ENCODE results near the gene SH3BGR. TPM values are rescaled to one million over a fixed set of nuclear protein-coding genes. Genes with fewer than 3 reads are reported as not detected.

SH3BGR gene
- total RNA-seq, 1 experiment from 2014 or later, result 2.9 TPM

GRCh38 chr21:39430457-39430856, 21.3 kb upstream of the SH3BGR start:
- Histone ChIP-seq H3K4me3 (ENCODE audit: low read depth, low read length, poor library complexity, severe bottlenecking) (no peak overlapping the region), H3K9me3 (ENCODE audit: low read depth, low read length, poor library complexity, severe bottlenecking) (no peaks in the 10 kb centered on the region), H3K27ac (ENCODE audit: low read depth, low read length, poor library complexity, severe bottlenecking) (no peak overlapping the region), H3K4me1 (ENCODE audit: insufficient read depth, low read length, poor library complexity, severe bottlenecking) (no peaks in the 10 kb centered on the region), H3K27me3 (replicated peaks; ENCODE audit: insufficient read depth, low read depth, low read length, poor library complexity) (no peaks in the 10 kb centered on the region), H3K36me3 (ENCODE audit: insufficient read depth, low read length, poor library complexity, severe bottlenecking) (no peaks in the 10 kb centered on the region)
- ChIA-PET POLR2A (ENCODE audit: low non-redundant PET) (no interaction called here), CTCF (no interaction called here)
- TF ChIP-seq CTCF (conservative IDR thresholded peaks at IDR 0.05; ENCODE audit: low read depth, low read length), result no peak
- TF ChIP-seq EZH2 (IDR thresholded peaks at IDR 0.05; ENCODE audit: borderline replicate concordance, low read depth, low read length, poor library complexity, severe bottlenecking), result no peak
- intact Hi-C loops (cut with micrococcal nuclease; ENCODE audit: unreplicated experiment), result no loop called here
- no TSS peak for BruUV-seq (replicated peaks)
- no peak for DNase-seq (ENCODE audit: low spot score)

- no peaks in the 10 kb centered on the region for H3K27me3 ChIP-seq (replicated peaks; ENCODE audit: insufficient read depth, low read depth, low read length, poor library complexity)
- ChIA-PET POLR2A (ENCODE audit: low non-redundant PET) (no interaction called here), CTCF (no interaction called here)
- no peaks in the 10 kb centered on the region for H3K9me3 ChIP-seq (ENCODE audit: low read depth, low read length, poor library complexity, severe bottlenecking)
- intact Hi-C loops (cut with micrococcal nuclease; ENCODE audit: unreplicated experiment), result no loop called here
- TF ChIP-seq EZH2 (IDR thresholded peaks at IDR 0.05; ENCODE audit: borderline replicate concordance, low read depth, low read length, poor library complexity, severe bottlenecking), result no peak
- TF ChIP-seq CTCF (conservative IDR thresholded peaks at IDR 0.05; ENCODE audit: low read depth, low read length), result no peak
- H3K4me3 ChIP-seq (ENCODE audit: low read depth, low read length, poor library complexity, severe bottlenecking), result no peak overlapping the region
- H3K36me3 ChIP-seq (ENCODE audit: insufficient read depth, low read length, poor library complexity, severe bottlenecking), result no peaks in the 10 kb centered on the region
- no TSS peak for BruUV-seq (replicated peaks)
- no peaks in the 10 kb centered on the region for H3K4me1 ChIP-seq (ENCODE audit: insufficient read depth, low read length, poor library complexity, severe bottlenecking)
- no peak overlapping the region for H3K27ac ChIP-seq (ENCODE audit: low read depth, low read length, poor library complexity, severe bottlenecking)
- DNase-seq (ENCODE audit: low spot score), result no peak
These were observed 20.8 kb upstream of the SH3BGR start for GRCh38 chr21:39430954-39431353.

- H3K4me1 ChIP-seq (ENCODE audit: insufficient read depth, low read length, poor library complexity, severe bottlenecking), result no peaks in the 10 kb centered on the region
These were observed 16.8 kb upstream of the SH3BGR start for GRCh38 chr21:39434950-39435349.

More at GRCh38 chr21:39434950-39435349, 16.8 kb upstream of the SH3BGR start:
- Histone ChIP-seq H3K27me3 (replicated peaks; ENCODE audit: insufficient read depth, low read depth, low read length, poor library complexity) (no peaks in the 10 kb centered on the region), H3K4me3 (ENCODE audit: low read depth, low read length, poor library complexity, severe bottlenecking) (no peak overlapping the region), H3K9me3 (ENCODE audit: low read depth, low read length, poor library complexity, severe bottlenecking) (no peaks in the 10 kb centered on the region), H3K27ac (ENCODE audit: low read depth, low read length, poor library complexity, severe bottlenecking) (no peak overlapping the region), H3K36me3 (ENCODE audit: insufficient read depth, low read length, poor library complexity, severe bottlenecking) (no peaks in the 10 kb centered on the region)
- no peak for TF ChIP-seq CTCF (conservative IDR thresholded peaks at IDR 0.05; ENCODE audit: low read depth, low read length)
- no peak for TF ChIP-seq EZH2 (IDR thresholded peaks at IDR 0.05; ENCODE audit: borderline replicate concordance, low read depth, low read length, poor library complexity, severe bottlenecking)
- ChIA-PET CTCF (no interaction called here), POLR2A (ENCODE audit: low non-redundant PET) (no interaction called here)
- no TSS peak for BruUV-seq (replicated peaks)
- intact Hi-C loops (cut with micrococcal nuclease; ENCODE audit: unreplicated experiment), result no loop called here
- DNase-seq (ENCODE audit: low spot score), result no peak
